Measurements from ENCODE around the gene ZFYVE26. TPM values are rescaled to one million over a fixed set of nuclear protein-coding genes. Genes with fewer than 3 reads are reported as not detected.

Gene ZFYVE26
- total RNA-seq, 1 donor from 2014 or later = 15.2 TPM

GRCh38 chr14:67763158-67763822, 53.1 kb downstream of the ZFYVE26 start:
- intact Hi-C loops (cut with micrococcal nuclease) = no loop called here
- DNase-seq (ENCODE audit: low spot score) = no peak
- H3K27me3 Mint-ChIP-seq (ENCODE audit: insufficient read depth) = no peaks in the 10 kb centered on the region
- no peaks in the 10 kb centered on the region for H3K4me1 Mint-ChIP-seq (ENCODE audit: low read depth)
- no peak overlapping the region for H3K27ac Mint-ChIP-seq
- H3K9me3 Mint-ChIP-seq = no peaks in the 10 kb centered on the region
- H3K36me3 Mint-ChIP-seq (ENCODE audit: low read depth) = peaks cover 22% of the 10 kb centered on the region
- no peak overlapping the region for H3K4me3 Mint-ChIP-seq

- H3K27ac Mint-ChIP-seq = no peak overlapping the region
- no peaks in the 10 kb centered on the region for H3K4me1 Mint-ChIP-seq (ENCODE audit: low read depth)
- no peak for DNase-seq (ENCODE audit: low spot score)
- intact Hi-C loops (cut with micrococcal nuclease) = no loop called here
- peaks cover 18% of the 10 kb centered on the region for H3K36me3 Mint-ChIP-seq (ENCODE audit: low read depth)
- H3K4me3 Mint-ChIP-seq = no peak overlapping the region
- no peaks in the 10 kb centered on the region for H3K27me3 Mint-ChIP-seq (ENCODE audit: insufficient read depth)
- no peaks in the 10 kb centered on the region for H3K9me3 Mint-ChIP-seq
These were observed 54.3 kb downstream of the ZFYVE26 start for GRCh38 chr14:67762051-67762450.

GRCh38 chr14:67759916-67760315, 56.5 kb downstream of the ZFYVE26 start:
- Mint-ChIP-seq H3K36me3 (ENCODE audit: low read depth) (peaks cover 24% of the 10 kb centered on the region), H3K27me3 (ENCODE audit: insufficient read depth) (no peaks in the 10 kb centered on the region), H3K4me3 (no peak overlapping the region), H3K27ac (no peak overlapping the region), H3K4me1 (ENCODE audit: low read depth) (no peaks in the 10 kb centered on the region), H3K9me3 (no peaks in the 10 kb centered on the region)
- DNase-seq (ENCODE audit: low spot score) = no peak
- intact Hi-C loops (cut with micrococcal nuclease) = no loop called here

- intact Hi-C loops (cut with micrococcal nuclease) = no loop called here
- H3K27ac Mint-ChIP-seq = no peak overlapping the region
- no peaks in the 10 kb centered on the region for H3K4me1 Mint-ChIP-seq (ENCODE audit: low read depth)
- H3K36me3 Mint-ChIP-seq (ENCODE audit: low read depth) = peaks cover 38% of the 10 kb centered on the region
- H3K27me3 Mint-ChIP-seq (ENCODE audit: insufficient read depth) = no peaks in the 10 kb centered on the region
- no peaks in the 10 kb centered on the region for H3K9me3 Mint-ChIP-seq
- H3K4me3 Mint-ChIP-seq = no peak overlapping the region
- no peak for DNase-seq (ENCODE audit: low spot score)
These were observed 59.2 kb downstream of the ZFYVE26 start for GRCh38 chr14:67757175-67757574.

- peaks cover 40% of the 10 kb centered on the region for H3K36me3 Mint-ChIP-seq (ENCODE audit: low read depth)
- no peaks in the 10 kb centered on the region for H3K4me1 Mint-ChIP-seq (ENCODE audit: low read depth)
- H3K9me3 Mint-ChIP-seq = no peaks in the 10 kb centered on the region
- intact Hi-C loops (cut with micrococcal nuclease) = no loop called here
- no peaks in the 10 kb centered on the region for H3K27me3 Mint-ChIP-seq (ENCODE audit: insufficient read depth)
- H3K4me3 Mint-ChIP-seq = no peak overlapping the region
- no peak for DNase-seq (ENCODE audit: low spot score)
- no peak overlapping the region for H3K27ac Mint-ChIP-seq
These were observed 59.9 kb downstream of the ZFYVE26 start for GRCh38 chr14:67756496-67756895.

GRCh38 chr14:67749341-67750084, 66.9 kb downstream of the ZFYVE26 start:
- Mint-ChIP-seq H3K27me3 (ENCODE audit: insufficient read depth) (no peaks in the 10 kb centered on the region), H3K36me3 (ENCODE audit: low read depth) (peaks cover 42% of the 10 kb centered on the region), H3K4me1 (ENCODE audit: low read depth) (peaks cover 13% of the 10 kb centered on the region), H3K4me3 (no peak overlapping the region), H3K27ac (no peak overlapping the region), H3K9me3 (no peaks in the 10 kb centered on the region)
- no peak for DNase-seq (ENCODE audit: low spot score)
- intact Hi-C loops (cut with micrococcal nuclease) = no loop called here

- intact Hi-C loops (cut with micrococcal nuclease) = no loop called here
- no peak overlapping the region for H3K27ac Mint-ChIP-seq
- peaks cover 33% of the 10 kb centered on the region for H3K36me3 Mint-ChIP-seq (ENCODE audit: low read depth)
- H3K9me3 Mint-ChIP-seq = no peaks in the 10 kb centered on the region
- no peak for DNase-seq (ENCODE audit: low spot score)
- no peaks in the 10 kb centered on the region for H3K27me3 Mint-ChIP-seq (ENCODE audit: insufficient read depth)
- H3K4me3 Mint-ChIP-seq = no peak overlapping the region
- H3K4me1 Mint-ChIP-seq (ENCODE audit: low read depth) = peaks cover 13% of the 10 kb centered on the region
These were observed 68.1 kb downstream of the ZFYVE26 start for GRCh38 chr14:67748312-67748711.

GRCh38 chr14:67746927-67747326, 69.5 kb downstream of the ZFYVE26 start:
- H3K27ac Mint-ChIP-seq = peak overlapping the region; percentile 32
- peaks cover 13% of the 10 kb centered on the region for H3K4me1 Mint-ChIP-seq (ENCODE audit: low read depth)
- intact Hi-C loops (cut with micrococcal nuclease) = no loop called here
- H3K36me3 Mint-ChIP-seq (ENCODE audit: low read depth) = peaks cover 27% of the 10 kb centered on the region
- H3K4me3 Mint-ChIP-seq = no peak overlapping the region
- no peaks in the 10 kb centered on the region for H3K27me3 Mint-ChIP-seq (ENCODE audit: insufficient read depth)
- DNase-seq (ENCODE audit: low spot score) = no peak
- H3K9me3 Mint-ChIP-seq = no peaks in the 10 kb centered on the region

- H3K27ac Mint-ChIP-seq = no peak overlapping the region
- H3K36me3 Mint-ChIP-seq (ENCODE audit: low read depth) = peaks cover 18% of the 10 kb centered on the region
- H3K9me3 Mint-ChIP-seq = no peaks in the 10 kb centered on the region
- DNase-seq (ENCODE audit: low spot score) = no peak
- intact Hi-C loops (cut with micrococcal nuclease) = no loop called here
- peaks cover 13% of the 10 kb centered on the region for H3K4me1 Mint-ChIP-seq (ENCODE audit: low read depth)
- no peaks in the 10 kb centered on the region for H3K27me3 Mint-ChIP-seq (ENCODE audit: insufficient read depth)
- no peak overlapping the region for H3K4me3 Mint-ChIP-seq
These were observed 72.3 kb downstream of the ZFYVE26 start for GRCh38 chr14:67744046-67744445.

- DNase-seq (ENCODE audit: low spot score) = no peak
- no peaks in the 10 kb centered on the region for H3K4me1 Mint-ChIP-seq (ENCODE audit: low read depth)
- H3K36me3 Mint-ChIP-seq (ENCODE audit: low read depth) = no peaks in the 10 kb centered on the region
- intact Hi-C loops (cut with micrococcal nuclease) = no loop called here
- no peaks in the 10 kb centered on the region for H3K9me3 Mint-ChIP-seq
- H3K27ac Mint-ChIP-seq = no peak overlapping the region
- H3K27me3 Mint-ChIP-seq (ENCODE audit: insufficient read depth) = peaks cover 6% of the 10 kb centered on the region
- H3K4me3 Mint-ChIP-seq = no peak overlapping the region
These were observed 77.5 kb downstream of the ZFYVE26 start for GRCh38 chr14:67738740-67739504.

GRCh38 chr14:67736771-67737170, 79.6 kb downstream of the ZFYVE26 start:
- intact Hi-C loops (cut with micrococcal nuclease) = no loop called here
- peaks cover 6% of the 10 kb centered on the region for H3K27me3 Mint-ChIP-seq (ENCODE audit: insufficient read depth)
- no peaks in the 10 kb centered on the region for H3K9me3 Mint-ChIP-seq
- DNase-seq (ENCODE audit: low spot score) = no peak
- no peaks in the 10 kb centered on the region for H3K36me3 Mint-ChIP-seq (ENCODE audit: low read depth)
- no peak overlapping the region for H3K27ac Mint-ChIP-seq
- H3K4me3 Mint-ChIP-seq = no peak overlapping the region
- H3K4me1 Mint-ChIP-seq (ENCODE audit: low read depth) = no peaks in the 10 kb centered on the region

GRCh38 chr14:67735336-67736147, 80.8 kb downstream of the ZFYVE26 start:
- Mint-ChIP-seq H3K4me1 (ENCODE audit: low read depth) (no peaks in the 10 kb centered on the region), H3K4me3 (no peak overlapping the region)

More at GRCh38 chr14:67735336-67736147, 80.8 kb downstream of the ZFYVE26 start:
- Mint-ChIP-seq H3K9me3 (no peaks in the 10 kb centered on the region), H3K36me3 (ENCODE audit: low read depth) (no peaks in the 10 kb centered on the region), H3K27ac (no peak overlapping the region), H3K27me3 (ENCODE audit: insufficient read depth) (peaks cover 6% of the 10 kb centered on the region)
- intact Hi-C loops (cut with micrococcal nuclease) = no loop called here
- no peak for DNase-seq (ENCODE audit: low spot score)

All from activated T-helper 1 cell treated with anti-CD3 and anti-CD28 coated beads, Interleukin-12 subunit alpha, Interleukin-12 subunit beta, Interleukin-2, Interleukin-4 antibody, amounts not matched to agents 30 ng/mL and 10 ng/mL and 1 ng/mL, durations not matched to agents 14 hours and 24 hours and 36 hours (primary cell).